HK-2 (cell line): ENCODE data around the gene TOMM7.

ENCODE experiments used
- DNase-seq: peaks from one replicate; pipeline ENCODE4 v3.0.0-alpha.2; 2018; ENCODE audit not compliant: unreplicated experiment

TOMM7 gene

GRCh38 chr7:22822486-22823141 lies at the start of gene TOMM7:
TOMM7 (minus strand) TSS chr7:22822849; CDS start chr7:22822779, 70 bp downstream.
- peak; percentile 90 for DNase-seq

GRCh38 chr7:22872096-22872807 lies 49.6 kb upstream of the TOMM7 start:
- DNase-seq = no peak

GRCh38 chr7:22871661-22872060 lies 49.0 kb upstream of the TOMM7 start:
- DNase-seq = no peak

- DNase-seq = no peak
Observed at GRCh38 chr7:22868509-22868908, 45.9 kb upstream of the TOMM7 start.

GRCh38 chr7:22867589-22867988 lies 44.9 kb upstream of the TOMM7 start:
- DNase-seq = no peak

- DNase-seq = no peak
Observed at GRCh38 chr7:22867003-22867402, 44.4 kb upstream of the TOMM7 start.

GRCh38 chr7:22865602-22865960 lies 42.9 kb upstream of the TOMM7 start:
- no peak for DNase-seq

- no peak for DNase-seq
Observed at GRCh38 chr7:22864855-22865601, 42.4 kb upstream of the TOMM7 start.

GRCh38 chr7:22864301-22864700 lies 41.7 kb upstream of the TOMM7 start:
- no peak for DNase-seq

GRCh38 chr7:22863156-22863899 lies 40.7 kb upstream of the TOMM7 start:
- no peak for DNase-seq

- DNase-seq = no peak
Observed at GRCh38 chr7:22861576-22861975, 38.9 kb upstream of the TOMM7 start.

GRCh38 chr7:22860784-22861482 lies 38.3 kb upstream of the TOMM7 start:
- no peak for DNase-seq

GRCh38 chr7:22860337-22860736 lies 37.7 kb upstream of the TOMM7 start:
- no peak for DNase-seq

GRCh38 chr7:22859641-22860290 lies 37.1 kb upstream of the TOMM7 start:
- no peak for DNase-seq

- DNase-seq = peak; percentile 50
Observed at GRCh38 chr7:22858640-22859561, 36.3 kb upstream of the TOMM7 start.

- DNase-seq = no peak
Observed at GRCh38 chr7:22858274-22858639, 35.6 kb upstream of the TOMM7 start.

- no peak for DNase-seq
Observed at GRCh38 chr7:22856416-22856815, 33.8 kb upstream of the TOMM7 start.

- DNase-seq = no peak
Observed at GRCh38 chr7:22855049-22855392, 32.4 kb upstream of the TOMM7 start.

GRCh38 chr7:22854158-22855048 lies 31.8 kb upstream of the TOMM7 start:
- DNase-seq = peak; percentile 91
